Stimulated activated CD4-positive, alpha-beta T cell treated with anti-CD3 and anti-CD28 coated beads, Interleukin-1b, Interleukin-23, amount 100 ng/mL, for 1 hour (primary cell): ENCODE data around the gene LGMN.

Experiments used
- DNase-seq, 2 donors: peaks; one replicate each; pipeline ENCODE4 v3.0.0-alpha.2; 2020; ENCODE audit warnings: low read depth in 2 of 2

The LGMN gene

GRCh38 chr14:92726135-92726932 lies 22.1 kb downstream of the LGMN start:
- no peak for DNase-seq

GRCh38 chr14:92724516-92725340 lies 23.7 kb downstream of the LGMN start:
- no peak for DNase-seq

GRCh38 chr14:92719890-92720323 lies 28.5 kb downstream of the LGMN start:
- DNase-seq, result no peak

GRCh38 chr14:92719421-92719820 lies 29.0 kb downstream of the LGMN start:
- no peak for DNase-seq

GRCh38 chr14:92718664-92719063 lies 29.8 kb downstream of the LGMN start:
- DNase-seq, result no peak

- no peak for DNase-seq
These were observed 30.8 kb downstream of the LGMN start for GRCh38 chr14:92717571-92718042.

GRCh38 chr14:92716131-92716530 lies 32.3 kb downstream of the LGMN start:
- DNase-seq, result no peak

- DNase-seq, result peak; percentile 63 to 80
These were observed 33.6 kb downstream of the LGMN start for GRCh38 chr14:92714739-92715307.

- DNase-seq, result no peak
These were observed 35.8 kb downstream of the LGMN start for GRCh38 chr14:92712654-92713051.

- no peak for DNase-seq
These were observed 36.3 kb downstream of the LGMN start for GRCh38 chr14:92711976-92712653.

GRCh38 chr14:92710001-92710341 lies 38.5 kb downstream of the LGMN start:
- DNase-seq, result no peak

GRCh38 chr14:92709340-92710000 lies 39.0 kb downstream of the LGMN start:
- no peak for DNase-seq

- no peak for DNase-seq
These were observed 42.0 kb downstream of the LGMN start for GRCh38 chr14:92706386-92706785.

GRCh38 chr14:92704821-92705220 lies 43.6 kb downstream of the LGMN start:
- DNase-seq, result no peak

- DNase-seq, result no peak
These were observed 44.2 kb downstream of the LGMN start for GRCh38 chr14:92704036-92704804.

GRCh38 chr14:92703516-92703915 lies 44.9 kb downstream of the LGMN start:
- no peak for DNase-seq

- no peak for DNase-seq
These were observed 45.9 kb downstream of the LGMN start for GRCh38 chr14:92702441-92702918.

GRCh38 chr14:92701826-92702225 lies 46.6 kb downstream of the LGMN start:
- DNase-seq, result no peak

- no peak for DNase-seq
These were observed 50.0 kb downstream of the LGMN start for GRCh38 chr14:92698393-92698792.

GRCh38 chr14:92696366-92696765 lies 52.1 kb downstream of the LGMN start:
- no peak for DNase-seq

GRCh38 chr14:92695562-92695961 lies 52.9 kb downstream of the LGMN start:
- DNase-seq, result no peak
